Stomach smooth muscle (tissue), 2 donors: ENCODE results near the gene SERPINB6.
A peak's percentile ranks its signal among the peaks of the same experiment; 100 is the strongest.

ENCODE experiments used
- H3K27ac ChIP-seq: one replicate; pipeline ENCODE4 v1.7.0; 2013; ENCODE audit warnings: mild to moderate bottlenecking, low read length, inconsistent platforms
- H3K27me3 ChIP-seq, 2 donors: one replicate each; pipeline ENCODE4 v1.7.0; 2013; ENCODE audit warnings: low read length in 2 of 2; ENCODE audit not compliant: insufficient read depth in 2 of 2, control insufficient read depth in 1 of 2
- H3K36me3 ChIP-seq, 2 donors: one replicate each; pipeline ENCODE4 v1.7.0; 2013; ENCODE audit warnings: low read length in 2 of 2; ENCODE audit not compliant: control insufficient read depth in 2 of 2, insufficient read depth in 2 of 2
- H3K4me1 ChIP-seq: one replicate; pipeline ENCODE4 v1.7.0; 2013; ENCODE audit warnings: low read length; ENCODE audit not compliant: control insufficient read depth, insufficient read depth
- H3K4me3 ChIP-seq, 2 donors: one replicate each; pipeline ENCODE4 v1.7.0; 2013; ENCODE audit warnings: low read length in 2 of 2
- H3K9ac ChIP-seq, 2 donors: one replicate each; pipeline ENCODE4 v1.7.0; 2013; ENCODE audit warnings: low read length in 2 of 2, mild to moderate bottlenecking in 1 of 2
- H3K9me3 ChIP-seq, 2 donors: one replicate each; pipeline ENCODE4 v1.7.0; 2013; ENCODE audit warnings: low read length in 2 of 2; ENCODE audit not compliant: control insufficient read depth in 2 of 2
- donor health status: healthy.
- donor health status: Pancreatic carcinoma.

SERPINB6 gene

GRCh38 chr6:2971420-2972218 lies at the start of gene SERPINB6:
SERPINB6 (minus strand) TSS chr6:2971567; CDS start chr6:2959332, 12,235 bp downstream.
- no peaks in the 10 kb centered on the region for H3K9me3 ChIP-seq
- peak within 1 kb of the TSS; percentile 95 for H3K27ac ChIP-seq
- H3K9ac ChIP-seq, result peak within 1 kb of the TSS; percentile 89 to 94
- no peaks in the 10 kb centered on the region for H3K27me3 ChIP-seq
- H3K4me1 ChIP-seq, result peaks cover 13% of the 10 kb centered on the region
- H3K36me3 ChIP-seq, result no peaks in the 10 kb centered on the region
- H3K4me3 ChIP-seq, result peak within 1 kb of the TSS; percentile 83

GRCh38 chr6:3019749-3020320 lies 48.5 kb upstream of the SERPINB6 start:
- Histone ChIP-seq H3K36me3 (peaks cover 28 to 30% of the 10 kb centered on the region in 2 donors), H3K4me3 (no peak overlapping the region), H3K4me1 (peaks cover 10% of the 10 kb centered on the region), H3K9ac (no peak overlapping the region), H3K27me3 (no peaks in the 10 kb centered on the region), H3K9me3 (no peaks in the 10 kb centered on the region), H3K27ac (no peak overlapping the region)

DNA sequence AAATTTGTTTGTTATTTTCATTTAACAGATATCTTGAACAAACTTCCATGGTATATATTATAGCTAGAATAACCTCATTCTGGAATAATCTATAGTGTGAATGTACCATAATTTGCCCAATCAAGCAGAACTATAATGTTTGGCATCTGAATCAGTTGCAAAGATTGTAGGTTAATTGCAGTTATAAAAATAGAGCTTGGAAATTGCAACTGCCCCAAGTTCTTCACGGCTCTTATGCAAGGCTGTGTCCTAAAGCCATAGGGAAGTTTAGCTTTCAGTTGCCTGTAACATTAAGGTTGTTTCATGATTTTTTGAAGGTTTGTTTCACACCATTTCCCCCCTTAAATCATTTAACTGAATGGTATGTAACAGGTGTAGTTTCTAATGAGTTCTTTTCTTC lies 47.7 kb upstream of the SERPINB6 start:
- H3K36me3 ChIP-seq, result peaks cover 33 to 35% of the 10 kb centered on the region in 2 donors

GRCh38 chr6:3017304-3017703 lies 45.9 kb upstream of the SERPINB6 start:
- Histone ChIP-seq H3K27ac (no peak overlapping the region), H3K9ac (no peak overlapping the region), H3K27me3 (no peaks in the 10 kb centered on the region), H3K4me1 (no peaks in the 10 kb centered on the region), H3K4me3 (no peak overlapping the region), H3K9me3 (no peaks in the 10 kb centered on the region), H3K36me3 (peaks cover 39 to 47% of the 10 kb centered on the region in 2 donors)

More for the DNA sequence above, 47.7 kb upstream of the SERPINB6 start:
- H3K27ac ChIP-seq, result no peak overlapping the region
- H3K4me1 ChIP-seq, result peaks cover 9% of the 10 kb centered on the region
- H3K9ac ChIP-seq, result no peak overlapping the region
- H3K4me3 ChIP-seq, result no peak overlapping the region
- H3K9me3 ChIP-seq, result no peaks in the 10 kb centered on the region
- H3K27me3 ChIP-seq, result no peaks in the 10 kb centered on the region

DNA sequence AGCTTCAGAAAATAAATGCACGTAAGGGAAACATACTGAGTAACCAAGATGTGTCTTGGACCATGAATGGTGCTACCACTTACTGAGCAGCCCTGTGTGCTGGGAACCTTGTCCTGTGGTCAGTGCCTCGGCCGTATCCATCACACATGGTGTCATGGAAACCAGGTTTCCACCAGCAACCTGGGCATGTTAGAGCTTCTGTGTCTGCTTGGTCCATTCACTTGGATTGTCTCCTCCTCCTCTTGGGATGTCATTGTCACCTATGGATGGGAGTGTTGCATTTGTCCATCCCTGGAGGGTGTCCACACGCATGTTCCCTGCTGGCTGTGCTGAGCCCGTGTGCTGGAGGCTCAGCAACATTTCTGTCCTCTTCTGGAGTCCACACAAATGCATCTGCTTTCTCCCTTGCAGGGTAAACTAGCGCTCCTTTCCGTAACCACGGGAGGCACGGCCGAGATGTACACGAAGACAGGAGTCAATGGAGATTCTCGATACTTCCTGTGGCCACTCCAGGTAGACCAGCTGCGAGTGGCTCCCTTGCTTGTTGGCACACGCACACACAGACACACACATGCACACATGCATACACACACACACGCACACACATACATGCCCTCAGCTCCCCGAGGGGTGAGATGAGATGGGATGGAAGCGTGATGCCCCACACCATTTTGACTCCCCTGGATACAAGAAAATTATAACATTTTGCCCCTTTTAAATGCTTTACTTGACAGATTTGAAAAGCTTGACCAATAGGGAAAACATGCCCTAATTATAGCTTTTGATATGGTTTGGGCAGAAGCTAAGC lies 45.3 kb upstream of the SERPINB6 start:
- peaks cover 0 to 1% of the 10 kb centered on the region in 2 donors for H3K9me3 ChIP-seq
- no peaks in the 10 kb centered on the region for H3K4me1 ChIP-seq
- no peak overlapping the region for H3K9ac ChIP-seq
- H3K36me3 ChIP-seq, result peaks cover 43 to 54% of the 10 kb centered on the region in 2 donors
- no peaks in the 10 kb centered on the region for H3K27me3 ChIP-seq
- no peak overlapping the region for H3K27ac ChIP-seq
- H3K4me3 ChIP-seq, result no peak overlapping the region

DNA sequence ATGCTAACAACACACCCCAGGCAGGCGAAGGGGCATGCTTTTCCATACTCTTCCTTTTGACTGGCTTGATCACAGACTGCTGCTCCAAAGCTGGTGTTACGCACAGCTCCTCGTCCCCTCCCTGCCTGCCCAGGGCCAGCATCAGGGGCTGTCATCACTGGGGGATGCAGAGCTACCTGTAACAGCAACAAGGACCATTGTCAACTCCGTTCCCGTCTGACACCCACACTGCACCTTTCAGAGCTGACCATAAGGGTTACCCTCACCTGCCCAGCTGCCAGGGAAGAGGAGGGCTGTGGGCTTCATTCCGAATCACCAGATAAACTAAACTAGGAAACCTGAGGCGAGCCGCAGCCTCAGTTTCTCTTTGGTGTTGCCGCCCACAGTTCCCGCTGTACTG lies 43.8 kb upstream of the SERPINB6 start:
- no peak overlapping the region for H3K27ac ChIP-seq
- H3K9ac ChIP-seq, result no peak overlapping the region
- H3K36me3 ChIP-seq, result peaks cover 50 to 68% of the 10 kb centered on the region in 2 donors
- H3K27me3 ChIP-seq, result no peaks in the 10 kb centered on the region
- no peaks in the 10 kb centered on the region for H3K4me1 ChIP-seq
- H3K4me3 ChIP-seq, result no peak overlapping the region
- peaks cover 0 to 5% of the 10 kb centered on the region in 2 donors for H3K9me3 ChIP-seq

DNA sequence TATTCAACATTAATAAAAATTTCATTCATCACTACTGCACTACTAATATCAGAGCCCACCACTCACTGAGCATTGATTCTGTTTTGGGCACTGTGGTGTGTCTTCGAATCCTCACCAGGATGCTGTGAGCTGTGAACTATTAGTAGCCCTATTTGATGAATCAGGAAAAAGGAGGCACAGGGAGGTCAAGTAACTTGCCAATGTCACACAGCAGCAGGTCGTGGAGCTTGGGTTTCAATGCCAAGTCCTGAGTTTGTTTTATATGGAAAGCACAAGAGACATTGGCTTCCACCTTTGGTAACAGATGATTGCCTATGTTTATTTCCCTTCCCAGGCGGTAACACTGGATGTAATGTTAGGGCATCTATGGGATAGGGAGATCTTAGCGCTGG lies 43.3 kb upstream of the SERPINB6 start:
- Histone ChIP-seq H3K9me3 (peaks cover 0 to 5% of the 10 kb centered on the region in 2 donors), H3K27me3 (no peaks in the 10 kb centered on the region), H3K36me3 (peaks cover 49 to 67% of the 10 kb centered on the region in 2 donors), H3K27ac (no peak overlapping the region), H3K4me1 (no peaks in the 10 kb centered on the region), H3K9ac (no peak overlapping the region), H3K4me3 (no peak overlapping the region)

- Histone ChIP-seq H3K36me3 (peaks cover 46 to 67% of the 10 kb centered on the region in 2 donors), H3K4me1 (no peaks in the 10 kb centered on the region), H3K27ac (no peak overlapping the region), H3K9me3 (peaks cover 0 to 5% of the 10 kb centered on the region in 2 donors), H3K9ac (no peak overlapping the region), H3K4me3 (no peak overlapping the region), H3K27me3 (no peaks in the 10 kb centered on the region)
Measured at GRCh38 chr6:3013901-3014674, 42.7 kb upstream of the SERPINB6 start.

GRCh38 chr6:3013486-3013885 lies 42.1 kb upstream of the SERPINB6 start:
- Histone ChIP-seq H3K27me3 (no peaks in the 10 kb centered on the region), H3K9ac (no peak overlapping the region), H3K9me3 (peaks cover 0 to 5% of the 10 kb centered on the region in 2 donors), H3K4me3 (no peak overlapping the region), H3K36me3 (peaks cover 46 to 67% of the 10 kb centered on the region in 2 donors), H3K27ac (no peak overlapping the region), H3K4me1 (no peaks in the 10 kb centered on the region)

DNA sequence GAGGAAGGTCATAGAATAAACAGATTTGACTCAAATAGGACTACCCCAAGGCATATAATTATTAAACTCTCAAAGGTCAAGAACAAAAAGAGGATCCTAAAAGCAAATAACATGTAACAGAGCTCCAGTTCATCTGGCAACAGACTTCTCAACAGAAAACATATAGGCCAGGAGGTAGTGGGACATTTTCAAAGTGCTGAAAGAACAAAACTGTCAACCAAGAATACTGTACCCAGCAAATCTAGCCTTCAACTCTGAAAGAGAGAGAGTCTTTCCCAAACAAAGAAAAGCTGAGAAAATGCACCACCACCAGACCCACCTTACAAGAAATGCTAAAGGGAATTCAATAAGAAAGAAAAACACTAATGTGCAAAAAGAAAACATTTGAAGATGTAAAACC lies 40.2 kb upstream of the SERPINB6 start:
- Histone ChIP-seq H3K36me3 (peaks cover 47 to 58% of the 10 kb centered on the region in 2 donors), H3K9ac (no peak overlapping the region), H3K4me3 (no peak overlapping the region), H3K4me1 (no peaks in the 10 kb centered on the region), H3K27me3 (no peaks in the 10 kb centered on the region), H3K27ac (no peak overlapping the region), H3K9me3 (peaks cover 0 to 5% of the 10 kb centered on the region in 2 donors)
